ENCODE results near the gene ULK1. TPM values are rescaled to one million over a fixed set of nuclear protein-coding genes. Genes with fewer than 3 reads are reported as not detected.

ULK1 gene
- total RNA-seq, 2 experiments from 2014 or later = 13.3 to 15.5 TPM

- Mint-ChIP-seq H3K27ac (no peak overlapping the region), H3K4me1 (ENCODE audit: low read depth) (peaks cover 9% of the 10 kb centered on the region), H3K27me3 (no peaks in the 10 kb centered on the region), H3K36me3 (ENCODE audit: low read depth) (no peaks in the 10 kb centered on the region), H3K4me3 (no peak overlapping the region), H3K9me3 (no peaks in the 10 kb centered on the region)
- no peak for ATAC-seq
- no peak for DNase-seq
- POLR2A ChIA-PET = interaction anchor here (0.9 to 2.0 kb wide), 3 partner anchors 9 to 32 kb away, joined by 3 to 7 read pairs (median 7); partner anchors contain the start of gene PUS1
- TF ChIP-seq CTCF (IDR thresholded peaks at IDR 0.05) = no peak
- intact Hi-C loops (cut with micrococcal nuclease) = no loop called here
- CTCF ChIA-PET = interaction anchor here (1.5 kb wide), 1 partner anchor 33 kb away, joined by 3 read pairs; no protein-coding TSS in a partner anchor
Measured at GRCh38 chr12:131897276-131897675, 2.9 kb downstream of the ULK1 start.

GRCh38 chr12:131897875-131898274 is 3.5 kb downstream of the ULK1 start:
- H3K4me3 Mint-ChIP-seq = no peak overlapping the region
- POLR2A ChIA-PET = interaction anchor here (2.0 kb wide), 1 partner anchor 9 kb away, joined by 7 read pairs; no protein-coding TSS in a partner anchor

DNA sequence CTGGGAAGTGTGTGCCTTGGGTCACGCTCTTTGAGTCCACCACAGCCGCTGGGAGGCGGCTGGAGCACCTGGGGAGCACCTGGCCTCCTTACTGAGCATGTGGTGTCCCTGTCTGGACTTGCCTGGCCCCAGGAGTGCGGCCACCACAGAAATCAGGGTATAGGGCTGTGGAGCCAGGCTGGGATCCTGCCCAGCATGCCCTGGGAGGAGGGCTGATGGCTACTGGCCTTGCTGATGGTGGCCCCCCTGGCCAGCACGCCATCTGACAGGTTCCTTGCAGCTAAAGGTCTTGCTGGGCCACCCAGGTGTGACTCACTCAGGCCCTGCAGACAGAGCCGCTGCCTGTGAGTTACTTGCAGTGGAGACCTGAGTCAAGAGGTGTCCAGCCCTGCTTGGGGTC is 6.0 kb downstream of the ULK1 start:
- ChIA-PET POLR2A (interaction anchor here (0.7 kb wide), 1 partner anchor 272 kb away, joined by 3 read pairs; no protein-coding TSS in a partner anchor), CTCF (no interaction called here)
- Mint-ChIP-seq H3K27me3 (no peaks in the 10 kb centered on the region), H3K27ac (no peak overlapping the region), H3K4me1 (ENCODE audit: low read depth) (peaks cover 16% of the 10 kb centered on the region), H3K36me3 (ENCODE audit: low read depth) (no peaks in the 10 kb centered on the region), H3K9me3 (no peaks in the 10 kb centered on the region), H3K4me3 (no peak overlapping the region)
- intact Hi-C loops (cut with micrococcal nuclease) = no loop called here
- TF ChIP-seq CTCF (IDR thresholded peaks at IDR 0.05) = no peak
- no peak for ATAC-seq
- no peak for DNase-seq

More at GRCh38 chr12:131897875-131898274, 3.5 kb downstream of the ULK1 start:
- Mint-ChIP-seq H3K27me3 (no peaks in the 10 kb centered on the region), H3K36me3 (ENCODE audit: low read depth) (no peaks in the 10 kb centered on the region), H3K4me1 (ENCODE audit: low read depth) (peaks cover 9% of the 10 kb centered on the region), H3K27ac (no peak overlapping the region), H3K9me3 (no peaks in the 10 kb centered on the region)
- CTCF ChIA-PET = interaction anchor here (1.5 kb wide), 1 partner anchor 32 kb away, joined by 3 read pairs; no protein-coding TSS in a partner anchor
- intact Hi-C loops (cut with micrococcal nuclease) = no loop called here
- DNase-seq (no peak), ATAC-seq (no peak)
- TF ChIP-seq CTCF (IDR thresholded peaks at IDR 0.05) = no peak

DNA sequence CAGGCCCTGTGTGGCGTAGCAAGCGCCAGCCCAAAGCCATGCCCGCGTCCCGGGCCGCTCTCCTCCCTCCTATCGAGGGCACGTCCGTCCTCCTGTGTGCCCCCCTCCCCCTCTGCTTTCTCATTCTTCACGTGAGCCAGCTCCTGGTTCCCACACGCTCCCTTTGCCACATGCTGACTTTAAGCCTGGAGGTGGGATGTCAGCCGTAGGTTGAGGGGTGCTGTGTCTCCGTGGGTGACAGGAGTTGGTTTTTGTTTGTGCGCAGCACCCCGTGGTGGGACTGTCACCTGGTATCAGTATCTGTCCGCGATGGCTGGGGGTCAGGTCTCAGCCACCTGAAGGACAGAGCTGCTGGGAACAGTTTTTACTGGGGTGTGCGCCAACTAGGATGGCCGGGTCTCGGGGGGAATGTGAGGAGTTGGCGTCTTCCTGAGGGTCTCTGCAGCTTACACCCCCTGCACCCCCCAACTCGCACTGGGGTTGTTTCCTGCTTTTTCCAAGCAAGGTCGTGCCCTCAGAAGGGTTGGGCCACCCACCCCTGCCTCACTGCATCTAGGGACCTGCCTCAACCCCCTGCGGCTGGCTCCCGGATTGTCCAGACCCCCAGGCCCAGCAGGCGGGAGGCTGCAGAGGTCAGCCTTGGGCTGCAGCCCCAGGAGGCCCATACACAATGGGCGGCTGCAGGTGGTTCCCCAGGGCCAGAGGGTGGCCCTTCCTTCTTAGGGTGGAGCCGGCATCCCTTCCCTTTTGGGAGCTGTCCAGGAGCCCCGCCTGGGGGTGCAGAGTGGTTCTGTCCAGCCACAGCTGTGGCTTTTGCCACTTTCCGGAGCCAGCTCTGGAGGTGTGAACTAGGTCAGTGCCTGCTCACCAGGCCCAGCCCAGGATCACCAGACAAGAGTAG is 7.3 kb downstream of the ULK1 start:
- CTCF ChIA-PET = no interaction called here
- no peak for TF ChIP-seq CTCF (IDR thresholded peaks at IDR 0.05)
- intact Hi-C loops (cut with micrococcal nuclease) = no loop called here
- peaks cover 16% of the 10 kb centered on the region for H3K4me1 Mint-ChIP-seq (ENCODE audit: low read depth)
- POLR2A ChIA-PET = no interaction called here
- no peaks in the 10 kb centered on the region for H3K27me3 Mint-ChIP-seq
- H3K9me3 Mint-ChIP-seq = no peaks in the 10 kb centered on the region
- H3K27ac Mint-ChIP-seq = no peak overlapping the region
- no peak for DNase-seq
- no peak for ATAC-seq
- H3K4me3 Mint-ChIP-seq = no peak overlapping the region
- H3K36me3 Mint-ChIP-seq (ENCODE audit: low read depth) = no peaks in the 10 kb centered on the region

All from activated CD8-positive, alpha-beta T cell treated with anti-CD3 and anti-CD28 coated beads for 36 hours (primary cell).